ENCODE measurements around the gene PPP1R9A.

PPP1R9A gene

DNA sequence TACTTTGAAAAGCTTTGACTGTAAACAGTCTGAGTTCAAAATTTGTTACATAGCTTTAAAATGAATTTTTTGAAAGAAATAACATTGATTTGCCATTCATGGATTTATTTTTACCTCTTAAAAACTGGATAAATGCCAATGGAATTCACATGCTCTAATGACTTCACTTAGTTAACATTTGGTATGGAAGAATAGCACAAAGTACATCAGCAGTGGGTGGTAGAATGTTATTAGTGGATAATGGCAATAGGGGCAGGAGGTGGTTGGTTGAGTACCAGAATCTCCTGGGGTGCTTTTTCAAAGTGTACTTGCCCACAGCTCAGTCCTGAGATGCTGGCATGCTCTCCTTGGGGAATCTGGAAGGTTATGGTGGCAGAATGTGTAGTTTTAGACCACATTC is 4.7 kb downstream of the PPP1R9A start:
- DNase-seq: no peak

GRCh38 chr7:94913391-94913790 is 6.0 kb downstream of the PPP1R9A start:
- no peak for DNase-seq

DNA sequence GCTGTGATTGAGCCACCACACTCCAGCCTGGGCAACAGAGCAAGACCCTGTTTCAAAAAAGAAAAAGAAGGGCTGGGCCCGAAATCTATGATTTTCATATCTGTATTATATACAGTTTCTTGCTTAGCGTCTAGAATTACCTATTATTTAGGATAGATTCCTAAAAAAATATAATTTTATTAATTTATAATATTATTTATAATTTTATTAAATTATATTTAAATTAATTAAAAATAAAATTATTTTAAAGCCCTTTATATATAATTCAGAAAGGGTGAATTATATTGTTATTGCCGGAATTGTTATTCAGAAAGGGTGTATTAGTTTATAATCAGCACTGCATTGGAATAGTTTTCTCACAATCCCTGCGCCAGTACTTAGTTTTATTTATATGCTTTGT is 14.5 kb downstream of the PPP1R9A start:
- DNase-seq: no peak

DNA sequence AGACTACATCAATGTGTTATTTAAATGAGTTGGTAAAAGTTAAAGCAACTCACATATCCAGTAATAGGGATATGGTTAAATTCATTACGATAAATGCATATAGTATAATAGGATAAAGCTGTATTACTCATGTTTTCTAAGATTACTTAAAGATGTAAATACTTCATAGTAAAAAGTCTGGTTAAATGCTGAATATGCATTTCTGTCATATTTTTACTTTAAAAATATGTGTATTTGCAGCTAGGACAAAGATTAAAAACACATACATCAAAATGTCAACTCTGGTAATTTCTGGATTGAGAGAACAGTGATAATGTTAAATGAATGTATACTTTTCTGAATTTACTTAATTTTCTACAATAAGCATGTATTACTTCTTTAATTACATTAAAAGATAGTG is 15.1 kb downstream of the PPP1R9A start:
- DNase-seq: no peak

DNA sequence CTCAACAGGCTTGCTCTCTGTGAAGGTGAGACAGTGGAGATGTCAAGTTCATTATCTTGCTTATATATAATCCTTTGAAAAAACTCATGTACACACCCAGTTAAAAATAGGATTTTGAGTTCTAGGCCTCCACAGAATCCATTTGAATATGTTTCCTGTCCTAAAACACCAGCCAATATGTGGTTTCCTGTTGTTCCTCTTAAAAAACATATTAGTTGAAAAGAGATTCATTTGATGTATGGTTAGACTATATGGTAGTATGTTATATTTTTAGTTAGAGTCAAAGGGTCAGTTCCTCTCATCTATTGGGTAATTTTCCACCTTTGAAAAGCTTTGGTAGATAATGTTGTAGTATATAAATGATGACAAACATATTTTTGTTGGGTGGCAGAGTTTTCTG is 16.0 kb downstream of the PPP1R9A start:
- DNase-seq: no peak

DNA sequence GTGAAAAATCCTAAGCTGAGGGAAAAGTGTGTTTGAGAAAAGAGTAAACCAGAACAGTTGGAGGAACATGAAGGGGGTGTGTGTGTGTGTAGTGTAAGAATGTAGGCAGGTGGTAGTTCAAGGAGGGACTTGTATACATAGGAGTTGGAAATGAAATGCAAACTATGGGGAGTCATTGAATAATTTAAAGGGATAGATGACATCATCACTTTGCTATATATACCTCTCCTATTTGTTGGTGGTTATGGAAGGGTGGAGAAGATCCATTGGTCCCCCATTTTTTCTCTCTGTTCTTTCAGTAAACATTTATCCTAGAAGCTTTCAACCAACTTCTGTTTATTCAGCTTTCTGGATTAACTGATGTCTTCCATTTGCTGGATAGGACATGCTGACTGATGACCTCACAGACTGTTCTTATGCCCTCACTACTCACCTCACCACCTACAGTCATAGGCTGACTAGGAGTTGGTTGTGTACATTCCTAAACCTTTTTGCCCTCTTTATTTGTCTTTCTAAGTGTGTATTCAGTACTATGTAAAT is 20.8 kb downstream of the PPP1R9A start:
- no peak for DNase-seq

DNA sequence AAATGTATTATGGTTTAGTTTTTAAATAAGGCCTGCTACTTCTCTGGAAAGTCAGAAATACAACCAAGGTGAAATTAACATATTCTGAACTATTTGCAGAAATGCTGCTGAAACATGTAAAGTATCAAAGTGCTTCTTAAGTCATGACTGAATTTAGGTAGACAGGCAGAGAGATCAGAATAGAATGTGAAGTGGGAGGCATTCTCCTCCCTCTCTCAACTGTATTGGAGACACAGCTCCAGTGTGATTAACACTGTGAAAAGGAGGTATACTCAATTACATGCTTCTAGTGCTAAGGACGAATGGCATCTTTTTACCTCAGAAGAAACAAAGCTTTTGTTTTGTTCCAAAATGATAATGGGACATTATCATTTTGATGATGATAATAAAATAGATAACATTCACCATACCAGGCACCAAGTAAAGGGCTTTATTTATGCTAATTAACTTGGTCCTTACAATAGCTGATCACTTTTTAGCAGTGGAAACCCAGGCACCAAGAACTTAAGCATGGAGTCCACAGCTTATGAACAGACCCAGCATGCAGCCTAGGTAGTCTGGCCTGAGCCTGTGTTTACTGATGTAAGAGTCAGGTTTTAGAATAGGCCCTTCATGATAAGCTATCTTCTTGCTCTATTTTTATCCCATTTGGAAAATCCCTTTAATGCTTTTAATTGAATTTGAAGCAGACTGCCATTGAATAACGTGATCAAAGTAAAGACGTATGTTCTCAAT is 26.0 kb downstream of the PPP1R9A start:
- no peak for DNase-seq

DNA sequence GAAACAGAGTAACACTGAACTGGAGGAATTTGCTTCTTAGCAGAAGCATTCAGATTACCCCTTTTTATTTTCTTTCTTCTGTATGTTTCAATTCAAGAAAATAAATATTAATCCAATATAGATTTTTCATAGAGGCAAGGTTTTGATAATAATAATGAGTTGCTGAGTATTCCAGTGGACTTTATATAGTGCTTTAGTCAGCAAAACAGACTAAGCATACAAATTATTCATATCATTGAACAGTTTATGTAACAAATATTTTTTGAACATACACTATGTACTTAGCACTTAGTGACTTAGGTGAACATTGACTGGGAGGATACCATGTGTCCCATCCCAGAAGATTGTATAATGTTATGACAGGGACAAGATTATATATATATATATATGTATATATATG is 32.0 kb downstream of the PPP1R9A start:
- DNase-seq: no peak

- no peak for DNase-seq
Measured at GRCh38 chr7:94940241-94940640, 32.8 kb downstream of the PPP1R9A start.

- no peak for DNase-seq
Measured at GRCh38 chr7:94941844-94942632, 34.6 kb downstream of the PPP1R9A start.

GRCh38 chr7:94943134-94943533 is 35.7 kb downstream of the PPP1R9A start:
- DNase-seq: no peak

DNA sequence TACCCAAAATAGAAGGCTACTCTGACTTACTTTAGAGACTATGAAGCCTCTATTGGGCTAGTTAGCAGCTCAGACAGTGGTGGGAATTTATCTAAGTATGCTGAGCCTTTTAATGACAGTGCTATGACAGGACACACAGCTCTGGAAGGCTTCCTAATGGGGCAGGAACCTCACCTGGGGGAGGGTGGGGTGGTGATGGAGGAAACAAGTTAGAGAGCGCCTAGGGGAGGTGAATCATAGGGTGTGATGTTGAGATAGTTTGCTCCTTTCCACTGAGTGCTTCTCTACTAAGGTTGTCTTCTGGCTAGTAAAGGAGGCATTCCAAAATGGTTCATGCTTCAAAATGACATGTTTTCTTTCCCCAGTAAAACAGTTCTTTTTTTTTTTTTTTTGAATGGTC is 42.1 kb downstream of the PPP1R9A start:
- no peak for DNase-seq

DNA sequence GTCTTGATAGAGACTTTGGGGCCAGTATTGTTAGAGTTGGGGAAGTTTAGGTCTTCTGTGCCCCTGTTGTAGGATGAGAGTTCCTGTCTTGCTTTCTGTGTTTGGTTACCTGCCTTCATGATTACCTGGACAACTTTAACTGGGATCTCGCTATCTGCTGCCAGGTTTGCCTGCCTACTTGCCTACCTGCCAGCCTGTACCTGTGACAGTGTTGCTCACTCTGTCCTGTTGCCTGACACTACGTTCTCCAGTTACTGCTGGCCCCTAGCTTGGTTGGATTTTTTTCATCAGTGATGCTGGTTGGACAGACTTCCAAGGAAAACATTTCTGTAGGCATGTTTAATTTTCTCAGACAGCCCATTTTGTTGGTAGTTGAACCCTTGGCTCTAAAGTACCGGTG is 48.4 kb downstream of the PPP1R9A start:
- DNase-seq: no peak

GRCh38 chr7:94957061-94957460 is 49.7 kb downstream of the PPP1R9A start:
- DNase-seq: no peak

DNA sequence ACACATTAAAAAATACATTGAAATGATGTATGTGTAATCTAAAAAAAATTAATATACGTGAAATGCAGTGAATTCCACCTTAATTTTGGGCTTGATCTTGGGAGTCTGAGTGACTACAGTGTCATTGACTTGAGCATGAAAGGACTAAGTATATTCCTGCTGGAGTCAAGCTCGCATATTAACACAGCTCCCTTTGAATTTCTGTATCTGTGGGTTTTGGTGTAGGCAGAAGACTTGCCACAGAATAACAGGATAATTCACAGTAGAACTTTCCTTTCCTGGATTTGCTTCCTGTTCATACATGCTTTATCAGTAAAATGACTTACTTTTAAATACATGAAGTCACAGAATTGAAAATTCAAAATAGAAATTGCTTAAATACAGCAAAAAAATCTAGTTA is 55.3 kb downstream of the PPP1R9A start:
- no peak for DNase-seq

DNA sequence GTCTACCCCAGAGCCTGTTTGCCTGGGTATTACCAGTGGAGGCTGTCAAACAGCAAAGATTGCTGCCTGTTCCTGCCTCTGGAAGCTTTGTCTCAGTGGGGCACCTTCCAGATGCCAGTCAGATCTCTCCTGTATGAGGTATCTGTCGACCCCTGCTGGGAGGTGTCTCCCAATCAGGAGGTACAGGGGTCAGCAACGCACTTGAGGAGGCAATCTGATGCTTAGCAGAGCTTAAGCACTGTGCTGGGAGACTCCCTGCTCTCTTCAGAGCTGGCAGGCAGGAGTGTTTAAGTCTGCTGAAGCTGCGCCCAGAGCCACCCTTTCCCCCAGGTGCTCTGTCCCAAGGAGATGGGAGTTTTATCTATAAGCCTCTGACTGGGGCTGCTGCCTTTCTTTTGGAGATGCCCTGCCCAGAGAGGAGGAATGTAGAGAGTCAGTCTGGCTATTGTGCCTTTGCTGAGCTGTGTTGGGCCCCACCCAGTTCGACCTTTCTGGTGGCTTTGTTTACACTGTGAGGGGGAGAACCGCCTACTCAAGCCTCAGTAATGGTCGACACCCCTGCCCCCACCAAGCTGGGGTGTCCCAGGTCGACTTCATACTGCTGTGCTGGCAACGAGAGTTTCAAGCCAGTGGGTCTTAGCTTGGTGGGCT is 62.2 kb downstream of the PPP1R9A start:
- DNase-seq: no peak

DNA sequence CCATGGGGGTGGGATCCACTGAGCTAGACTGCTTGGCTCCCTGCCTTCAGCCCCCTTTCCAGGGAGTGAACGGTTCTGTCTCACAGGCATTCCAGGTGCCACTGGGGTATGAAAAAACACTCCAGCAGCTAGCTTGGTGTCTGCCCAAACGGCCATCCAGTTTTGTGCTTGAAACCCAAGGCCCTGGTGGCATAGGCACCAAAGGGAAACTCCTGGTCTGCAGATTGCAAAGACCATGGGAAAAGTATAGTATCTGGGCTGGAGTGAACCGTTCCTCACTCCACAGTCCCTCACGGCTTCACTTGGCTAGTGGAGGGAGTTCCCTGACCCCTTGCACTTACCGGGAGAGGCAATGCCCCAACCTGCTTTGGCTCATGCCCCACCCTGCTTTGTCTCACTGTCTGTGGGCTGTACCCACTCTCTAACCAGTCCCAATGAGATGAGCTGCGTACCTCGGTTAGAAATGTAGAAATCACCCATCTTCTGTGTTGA is 62.7 kb downstream of the PPP1R9A start:
- DNase-seq: no peak

GRCh38 chr7:94971051-94971867 is 63.9 kb downstream of the PPP1R9A start:
- DNase-seq: no peak

- DNase-seq: no peak
Measured at GRCh38 chr7:94972296-94972695, 64.9 kb downstream of the PPP1R9A start.

DNA sequence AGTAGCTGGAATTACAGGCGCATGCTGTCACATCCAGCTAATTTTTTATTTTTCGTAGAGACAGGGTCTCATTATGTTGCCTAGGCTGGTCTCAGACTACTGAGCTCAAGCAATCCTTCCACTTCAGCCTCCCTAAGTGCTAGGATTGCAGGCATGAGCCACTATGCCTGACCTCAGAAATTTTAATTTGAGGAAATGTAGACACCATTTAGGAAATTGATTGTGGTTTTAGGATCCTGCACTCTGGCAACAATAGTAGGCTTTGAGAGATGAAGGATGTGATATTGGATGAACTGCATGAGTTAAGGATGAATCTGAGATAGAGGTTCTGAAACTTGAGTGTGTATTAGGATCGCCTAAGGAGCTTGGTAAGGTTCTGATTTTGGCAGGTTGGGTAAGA is 66.5 kb downstream of the PPP1R9A start:
- DNase-seq: no peak

- DNase-seq: no peak
Measured at GRCh38 chr7:94974423-94974822, 67.0 kb downstream of the PPP1R9A start.

DNA sequence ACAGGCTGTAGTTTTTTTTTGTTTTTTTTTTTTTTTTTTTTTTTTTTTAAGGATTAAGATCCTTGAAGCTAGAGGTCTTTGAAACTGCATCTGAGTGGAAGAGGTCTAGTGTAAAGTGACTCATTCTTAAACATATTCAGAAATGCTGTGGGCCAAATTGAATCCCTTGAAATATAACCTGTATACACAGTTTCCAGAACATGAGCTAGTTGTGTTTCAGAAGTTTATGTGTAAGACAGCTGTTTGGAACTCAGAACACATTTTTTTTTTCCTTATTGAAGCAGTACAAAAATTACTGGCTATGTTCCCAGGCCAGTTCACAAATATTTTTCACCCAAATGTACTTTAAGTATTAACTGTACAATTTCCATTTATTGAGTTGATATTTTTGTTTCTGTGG is 67.9 kb downstream of the PPP1R9A start:
- no peak for DNase-seq

All from NCI-H524 treated with DMSO at 0.1 percent for 48 hours (cell line).